GM04503 (cell line): ENCODE data around the gene DDX39A.

Source experiments
- DNase-seq: peaks from one replicate; pipeline ENCODE4 v3.0.0-alpha.2; 2012; ENCODE audit warnings: low read depth

DDX39A gene

DNA sequence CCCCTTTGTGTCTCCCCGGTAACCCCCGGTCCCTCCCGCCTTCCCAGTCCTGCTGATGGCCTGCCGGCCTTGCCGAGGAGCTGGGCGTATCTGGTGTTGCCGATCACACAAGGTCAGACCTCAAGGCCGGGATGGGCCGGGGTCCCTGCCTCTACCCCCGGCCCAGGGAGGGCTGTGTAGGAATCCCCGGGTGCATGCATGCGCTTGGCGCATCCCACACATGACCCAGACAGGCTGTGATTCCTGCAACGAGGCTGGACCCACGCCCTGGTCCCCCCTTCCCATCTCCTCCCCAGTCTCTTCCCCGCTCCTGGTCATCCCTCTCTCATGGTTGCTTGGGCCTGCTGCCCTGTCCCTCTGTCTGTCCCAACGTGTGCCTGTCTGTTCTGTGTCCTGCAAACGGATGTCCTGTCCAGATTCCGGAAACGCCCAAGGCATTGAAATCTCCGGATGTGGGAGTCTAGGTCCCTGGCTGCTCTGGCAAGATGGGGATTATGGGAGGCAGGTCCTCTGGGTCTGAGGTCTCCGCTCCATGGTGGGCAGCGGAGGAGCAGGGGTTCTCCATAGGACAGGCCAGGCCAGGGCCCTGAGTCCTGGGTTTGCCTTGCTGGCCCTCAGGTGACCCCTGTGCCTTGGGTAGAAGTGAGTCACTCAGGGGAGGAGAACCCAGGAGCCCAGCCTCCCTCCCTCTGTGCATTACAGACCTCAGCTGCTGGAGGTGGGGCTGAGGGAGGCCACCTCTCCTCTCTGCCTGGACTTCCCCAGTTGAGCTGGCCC, 15.6 kb upstream of the DDX39A start:
- peak; percentile 58 for DNase-seq

DNA sequence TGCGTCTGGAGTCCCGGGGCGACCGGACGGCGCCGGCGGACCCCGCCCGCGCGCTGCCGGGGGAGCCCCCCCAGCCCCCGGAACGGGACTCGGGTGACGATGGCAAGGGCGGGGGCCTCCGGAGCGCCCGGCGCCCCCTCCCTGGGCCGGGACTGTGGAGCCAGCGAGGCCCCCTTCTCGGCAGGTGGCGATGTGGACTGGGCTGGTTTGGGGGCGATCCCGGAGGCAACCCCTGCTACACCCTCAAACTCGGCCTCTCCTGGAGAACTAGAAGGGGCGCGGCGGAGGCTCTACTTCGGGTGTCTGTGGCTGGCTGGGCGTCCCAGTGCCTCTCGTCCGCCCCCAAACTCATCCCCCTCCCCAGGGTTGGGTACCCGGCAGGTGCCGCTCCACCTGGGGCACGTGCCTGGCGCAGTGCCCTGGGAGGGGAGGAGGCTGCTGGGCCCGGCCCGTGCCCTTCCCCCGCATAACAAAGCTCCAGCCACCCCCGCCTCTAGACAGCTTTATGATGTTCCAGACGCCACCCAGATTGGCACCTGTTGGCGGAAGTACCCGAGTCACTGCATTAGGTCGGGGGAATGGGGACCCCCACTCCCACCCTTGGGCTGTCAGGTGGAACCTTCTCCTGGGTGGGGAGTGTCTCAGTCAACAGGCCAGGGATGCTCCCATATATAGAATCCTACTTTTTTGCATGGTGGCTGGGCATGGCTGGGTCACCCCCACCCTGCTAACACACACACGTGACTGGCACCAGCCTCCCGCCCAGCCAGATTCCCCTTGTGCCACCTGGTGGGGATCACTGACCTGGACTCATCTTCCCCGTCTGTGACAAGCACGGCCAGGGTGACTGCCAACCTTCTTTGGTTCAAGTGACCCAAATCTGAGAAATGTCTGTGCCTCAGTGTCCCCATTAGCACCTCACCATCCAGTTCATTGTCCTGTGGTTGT, 14.7 kb upstream of the DDX39A start:
- no peak for DNase-seq

- DNase-seq: no peak
These were observed 13.8 kb upstream of the DDX39A start, which contains the start of gene PKN1 for GRCh38 chr19:14432791-14433553. Gene PKN1 (plus strand): TSS chr19:14433306. CDS start chr19:14433522, 216 bp downstream.

- DNase-seq: no peak
These were observed 11.6 kb upstream of the DDX39A start for GRCh38 chr19:14430712-14431111.

GRCh38 chr19:14428882-14429416, 9.8 kb upstream of the DDX39A start:
- DNase-seq: no peak

DNA sequence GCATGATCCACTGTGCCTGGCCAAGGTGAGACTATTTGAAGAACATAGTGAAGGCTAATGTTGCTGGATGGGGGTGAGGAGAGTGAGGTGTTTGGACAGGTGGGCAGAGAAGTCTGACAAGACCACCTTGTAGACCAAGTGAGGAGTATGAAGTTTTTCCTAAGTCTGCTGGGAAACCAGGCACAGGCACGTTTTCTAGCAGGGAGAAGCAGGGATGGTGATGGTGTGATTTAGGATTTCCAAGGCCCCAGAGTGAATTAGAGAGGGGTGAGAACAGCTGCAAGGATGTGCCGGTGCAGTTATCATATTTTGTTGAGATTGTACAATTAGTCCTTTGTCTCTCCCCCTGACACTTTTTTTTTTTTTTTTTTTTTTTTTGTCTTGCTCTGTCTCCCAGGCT, 8.3 kb upstream of the DDX39A start:
- no peak for DNase-seq

GRCh38 chr19:14425696-14426138, 6.6 kb upstream of the DDX39A start:
- no peak for DNase-seq

DNA sequence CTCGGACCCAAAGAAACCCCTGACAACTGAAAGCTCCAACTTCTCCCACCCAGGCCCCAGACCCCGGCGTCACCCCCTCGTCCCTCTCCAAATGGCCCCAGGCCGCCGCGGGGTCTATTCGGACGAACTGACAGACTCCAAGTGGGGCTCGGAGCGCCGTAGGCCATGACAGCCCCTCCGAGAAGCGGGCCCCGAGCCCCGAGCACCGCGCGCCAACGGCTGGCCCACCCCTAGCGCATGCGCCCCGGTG, 360 bp downstream of the DDX39A start:
- DNase-seq: no peak

- no peak for DNase-seq
These were observed 2.3 kb downstream of the DDX39A start for GRCh38 chr19:14416817-14417231.

DNA sequence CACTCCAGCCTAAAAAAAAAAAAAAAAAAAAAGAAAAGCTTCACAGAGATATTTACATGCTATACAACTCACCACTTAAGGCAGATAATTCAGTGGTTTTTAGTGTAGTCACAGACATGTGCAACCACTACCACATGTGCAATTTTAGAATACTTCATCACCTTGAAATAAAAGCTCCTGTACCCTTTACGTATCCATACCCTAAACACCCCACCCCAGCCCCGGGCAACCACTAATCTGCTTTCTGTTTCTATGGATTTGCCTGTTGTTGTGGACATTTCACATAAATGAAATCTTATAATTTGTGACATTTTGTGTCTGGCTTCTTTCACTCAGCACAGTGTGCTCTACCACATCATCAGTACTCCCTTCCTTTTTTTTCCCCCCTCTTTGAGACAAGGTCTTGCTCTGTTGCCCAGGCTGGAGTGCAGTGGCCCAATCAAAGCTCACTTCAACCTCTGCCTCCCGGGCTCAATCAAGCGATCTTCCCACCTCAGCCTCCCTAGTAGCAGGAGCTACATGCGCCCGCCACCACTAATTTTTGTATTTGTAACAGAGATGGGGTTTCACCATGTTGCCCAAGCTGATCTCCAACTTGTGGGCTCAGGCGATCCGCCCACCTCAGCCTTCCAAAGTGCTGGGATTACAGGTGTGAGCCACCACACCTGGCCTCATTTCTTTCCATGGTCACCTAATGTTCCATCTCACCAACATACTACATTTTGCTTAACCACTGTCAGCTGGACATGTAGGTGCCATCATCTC, 4.0 kb downstream of the DDX39A start:
- DNase-seq: no peak

GRCh38 chr19:14413693-14414181, 5.4 kb downstream of the DDX39A start:
- no peak for DNase-seq

GRCh38 chr19:14412996-14413692, 6.0 kb downstream of the DDX39A start:
- DNase-seq: no peak

- DNase-seq: no peak
These were observed 6.7 kb downstream of the DDX39A start for GRCh38 chr19:14412324-14412995.

- no peak for DNase-seq
These were observed 7.2 kb downstream of the DDX39A start for GRCh38 chr19:14411938-14412245.

DNA sequence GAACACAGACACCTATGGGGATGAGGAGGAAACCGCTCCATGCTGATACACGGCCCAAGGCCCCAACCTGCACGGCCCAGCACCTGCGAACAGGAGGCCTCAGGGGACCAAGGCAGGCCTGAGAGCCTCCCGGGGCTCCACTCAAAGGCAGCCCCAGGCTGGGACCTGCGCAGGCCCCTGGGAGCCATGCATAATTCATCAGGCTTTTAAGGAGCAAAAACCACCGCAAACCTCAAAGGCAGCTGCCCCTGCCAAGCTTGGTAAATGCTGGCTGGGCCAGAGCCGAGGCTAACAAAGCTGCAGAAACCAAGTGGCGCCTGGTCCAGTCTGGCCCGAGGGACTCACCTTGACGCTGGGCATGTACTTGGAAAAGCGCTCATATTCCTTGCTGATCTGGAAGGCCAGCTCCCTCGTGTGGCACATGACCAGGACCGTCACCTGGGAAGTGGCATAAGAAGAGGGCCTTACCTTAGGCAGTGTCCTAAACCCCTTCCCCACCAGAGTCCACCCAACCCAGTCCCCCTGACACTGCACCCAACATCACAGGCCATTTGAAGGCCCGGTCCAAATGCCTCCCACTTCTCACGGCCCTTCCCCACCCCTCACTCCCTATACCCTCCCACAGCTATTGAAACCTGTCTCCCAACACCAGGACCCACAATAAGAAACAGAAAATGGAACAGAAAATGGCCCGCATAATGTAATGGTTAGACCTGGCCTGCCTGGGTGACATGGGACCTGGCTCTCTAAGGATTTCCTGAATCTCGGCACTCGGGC, 7.8 kb downstream of the DDX39A start:
- no peak for DNase-seq

- DNase-seq: no peak
These were observed 8.8 kb downstream of the DDX39A start for GRCh38 chr19:14410091-14411051.

DNA sequence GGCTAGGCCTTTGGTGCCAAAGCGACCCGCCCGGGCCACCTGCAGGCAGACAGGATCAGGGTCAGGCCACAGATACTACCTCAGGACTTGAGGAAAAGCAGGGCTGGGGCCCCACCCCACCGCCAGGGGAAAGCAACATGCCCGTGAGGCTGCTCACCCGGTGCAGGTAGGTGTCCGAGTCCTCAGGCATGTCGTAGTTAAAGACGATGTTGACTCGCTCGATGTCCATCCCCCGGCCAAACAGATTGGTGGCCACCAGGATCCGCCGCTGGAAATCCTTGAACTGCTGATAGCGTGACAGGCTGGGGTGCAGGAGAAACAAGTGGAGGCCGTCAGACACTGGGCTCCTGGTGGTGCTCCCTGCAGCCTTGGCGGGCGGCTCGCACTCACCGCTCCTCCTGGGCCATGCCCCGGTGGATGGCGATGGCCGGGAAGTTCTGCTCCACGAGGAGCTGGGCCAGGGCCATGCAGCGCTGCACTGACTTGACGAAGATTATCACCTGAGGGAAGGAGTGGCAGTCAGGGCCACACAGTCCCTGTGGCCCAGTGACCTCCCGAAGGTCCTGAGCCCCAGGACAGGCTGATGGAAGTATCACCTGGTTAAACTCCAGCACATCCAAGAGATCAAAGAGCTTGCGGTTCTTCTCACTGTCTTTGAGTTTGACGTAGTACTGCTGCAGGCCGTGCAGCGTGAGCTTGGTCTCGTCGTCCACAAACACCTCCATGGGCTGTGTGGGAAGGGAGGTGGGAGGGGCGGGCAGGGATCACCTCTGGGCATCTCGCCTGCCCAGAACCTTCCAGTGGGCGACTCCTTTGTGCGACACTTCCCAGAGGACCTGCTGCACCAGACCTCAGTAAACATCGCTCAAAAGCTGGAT, 9.8 kb downstream of the DDX39A start:
- DNase-seq: no peak
